NCI-H187 (cell line): ENCODE measurements around the gene ADARB1.
"Not testable (repeated sequence)": the region's sequence is repeated elsewhere in the genome, so short reads cannot be mapped to it uniquely, and the experiment has no call there.

Experiments
- DNase-seq, 2 experiments: peaks; one replicate each; lab custom pipeline; 2025; lab: John Stamatoyannopoulos, UW

The ADARB1 gene

GRCh38 chr21:45135868-45136267, 61.5 kb downstream of the ADARB1 start:
- no peak for DNase-seq

- no peak for DNase-seq
Observed at GRCh38 chr21:45136500-45136899, 62.1 kb downstream of the ADARB1 start.

GRCh38 chr21:45136927-45137611, 62.7 kb downstream of the ADARB1 start:
- DNase-seq, result peak; percentile 44 to 58

- DNase-seq, result no peak
Observed at GRCh38 chr21:45137612-45137937, 63.2 kb downstream of the ADARB1 start.

- DNase-seq, result peak; percentile 28 to 48
Observed at GRCh38 chr21:45138199-45139002, 64.0 kb downstream of the ADARB1 start.

DNA sequence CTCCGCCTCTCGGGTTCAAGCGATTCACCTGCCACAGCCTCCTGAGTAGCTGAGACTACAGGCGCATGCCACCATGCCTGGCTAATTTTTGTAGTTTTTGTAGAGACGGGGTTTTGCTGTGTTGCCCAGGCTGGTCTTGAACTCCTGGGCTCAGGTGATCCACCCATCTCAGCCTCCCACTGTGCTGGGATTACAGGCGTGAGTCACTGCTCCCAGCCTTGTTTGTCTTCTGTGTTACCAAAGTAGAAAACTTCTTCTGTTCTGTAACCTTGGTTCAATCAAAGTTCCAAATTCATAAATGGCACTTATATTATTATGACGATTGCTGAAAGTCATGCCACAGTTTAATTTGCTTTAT, 64.6 kb downstream of the ADARB1 start:
- not testable (repeated sequence) for DNase-seq

- DNase-seq, result no peak
Observed at GRCh38 chr21:45139473-45139872, 65.1 kb downstream of the ADARB1 start.

- peak in 1 of 2 experiments; percentile 38 for DNase-seq
Observed at GRCh38 chr21:45140346-45140940, 66.1 kb downstream of the ADARB1 start.

- DNase-seq, result not testable (repeated sequence)
Observed at GRCh38 chr21:45140944-45141343, 66.6 kb downstream of the ADARB1 start.

DNA sequence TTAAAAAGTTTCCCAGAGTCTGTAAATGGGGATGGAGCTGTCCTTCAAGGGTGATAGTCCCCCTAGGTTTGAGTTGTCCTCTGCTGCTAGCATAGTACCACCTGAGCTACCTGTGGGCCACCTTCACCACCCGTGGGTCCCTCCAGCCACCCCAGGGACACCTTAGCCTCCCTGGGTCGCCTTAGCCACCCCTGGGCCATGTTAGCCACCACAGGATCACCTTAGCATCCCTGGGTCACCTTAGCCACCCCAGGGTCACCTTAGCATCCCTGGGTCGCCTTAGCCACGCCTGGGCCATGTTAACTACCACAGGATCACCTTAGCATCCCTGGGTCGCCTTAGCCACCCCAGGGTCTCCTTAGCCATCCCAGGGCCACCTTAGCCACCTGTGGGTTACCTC, 67.1 kb downstream of the ADARB1 start:
- DNase-seq, result no peak

DNA sequence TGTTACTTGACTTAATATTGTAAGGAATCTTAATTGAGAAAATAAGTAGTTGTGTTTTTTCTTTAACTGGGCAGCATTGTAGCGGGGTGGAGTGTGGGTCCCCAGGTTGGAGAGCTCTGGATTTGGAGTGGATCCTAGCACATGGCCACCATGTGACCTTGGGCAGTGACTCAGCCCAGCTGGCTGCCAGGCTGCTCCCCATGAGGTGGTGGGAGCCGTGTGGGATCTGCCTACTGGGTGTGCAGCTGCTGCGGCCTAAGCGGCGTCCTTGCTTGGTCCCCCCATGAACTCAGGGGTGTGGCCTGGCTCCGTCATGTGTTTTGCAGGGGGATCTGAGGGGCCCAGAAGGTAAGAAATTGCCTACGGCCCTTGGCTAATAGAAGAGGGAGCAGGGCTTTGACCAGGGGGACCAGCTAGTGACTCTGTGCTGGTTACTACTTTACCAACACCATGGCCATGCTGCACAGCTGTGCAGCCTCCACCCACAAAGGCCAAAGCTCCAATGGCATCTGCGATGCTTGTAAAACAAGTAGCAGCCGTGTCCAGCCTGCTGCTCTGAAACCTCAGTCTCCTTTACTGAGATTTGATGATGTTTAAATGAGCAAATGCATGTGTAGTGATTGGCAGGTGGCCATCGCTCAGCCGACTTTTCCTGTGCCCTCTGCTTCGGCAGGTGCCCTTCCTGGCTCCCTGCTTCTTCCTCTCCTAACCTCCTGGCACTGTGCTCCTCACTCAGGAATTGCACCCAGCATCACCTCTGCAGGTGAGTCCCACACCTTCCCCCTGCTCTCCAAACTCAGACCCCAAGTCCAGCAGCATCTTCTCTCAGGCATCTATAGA, 68.3 kb downstream of the ADARB1 start:
- DNase-seq, result no peak

DNA sequence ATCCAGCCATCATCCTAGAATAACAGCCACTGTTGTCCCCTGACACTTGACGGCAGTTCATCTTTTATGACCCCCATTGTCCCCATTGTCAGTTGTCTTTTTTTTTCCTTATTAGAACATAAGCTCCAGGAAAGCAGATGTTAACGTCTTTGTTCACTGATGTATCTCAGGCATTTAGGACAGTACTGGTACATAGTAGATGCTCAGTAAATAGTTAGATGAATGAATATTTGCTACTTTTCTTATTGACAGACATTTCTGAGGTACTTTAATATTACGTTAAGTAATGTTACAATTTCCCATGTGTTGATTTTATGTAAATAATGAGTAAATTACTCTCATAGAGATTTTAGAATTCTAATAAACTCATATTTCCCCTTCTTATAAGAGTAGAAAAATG, 69.5 kb downstream of the ADARB1 start:
- DNase-seq, result no peak

DNA sequence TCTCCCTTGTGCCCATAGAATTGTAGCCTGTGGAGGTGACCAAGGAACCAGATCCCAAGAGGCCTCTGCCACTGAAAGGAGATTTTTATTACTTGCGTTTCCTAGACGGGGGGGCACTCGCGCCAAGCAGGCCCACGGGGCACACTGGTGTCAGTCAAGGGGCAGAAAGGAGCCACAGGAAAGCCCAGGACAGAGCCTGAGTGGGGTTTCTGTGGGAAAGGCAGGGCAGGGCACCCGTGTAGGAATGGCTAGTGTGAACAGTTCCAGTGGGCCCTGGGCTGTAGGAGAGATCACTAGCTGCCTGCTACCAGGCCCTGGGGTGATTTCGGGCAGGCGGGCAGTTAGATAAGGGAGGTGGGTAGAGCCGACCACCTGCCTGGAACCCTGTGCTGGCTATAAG, 70.8 kb downstream of the ADARB1 start:
- no peak for DNase-seq

DNA sequence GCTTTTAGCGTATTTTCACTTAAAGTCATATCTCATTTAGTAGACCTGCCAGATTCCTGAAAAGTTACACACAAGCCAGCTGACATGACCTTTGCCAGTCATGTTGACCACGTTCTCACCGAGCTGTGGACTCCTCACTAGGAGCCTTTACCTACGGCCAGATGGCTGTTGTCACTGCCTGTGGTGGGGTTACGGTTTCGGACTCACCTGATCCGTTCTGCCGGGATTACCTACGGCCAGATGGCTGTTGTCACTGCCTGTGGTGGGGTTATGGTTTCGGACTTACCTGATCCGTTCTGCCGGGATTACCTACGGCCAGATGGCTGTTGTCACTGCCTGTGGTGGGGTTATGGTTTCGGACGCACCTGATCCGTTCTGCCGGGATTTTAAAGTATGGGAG, 71.5 kb downstream of the ADARB1 start:
- DNase-seq, result not testable (repeated sequence)

GRCh38 chr21:45146306-45146705, 71.9 kb downstream of the ADARB1 start:
- no peak for DNase-seq

- no peak for DNase-seq
Observed at GRCh38 chr21:45146801-45147200, 72.4 kb downstream of the ADARB1 start.

GRCh38 chr21:45147473-45148315, 73.3 kb downstream of the ADARB1 start:
- DNase-seq, result no peak

- DNase-seq, result no peak
Observed at GRCh38 chr21:45148316-45148990, 74.1 kb downstream of the ADARB1 start.

DNA sequence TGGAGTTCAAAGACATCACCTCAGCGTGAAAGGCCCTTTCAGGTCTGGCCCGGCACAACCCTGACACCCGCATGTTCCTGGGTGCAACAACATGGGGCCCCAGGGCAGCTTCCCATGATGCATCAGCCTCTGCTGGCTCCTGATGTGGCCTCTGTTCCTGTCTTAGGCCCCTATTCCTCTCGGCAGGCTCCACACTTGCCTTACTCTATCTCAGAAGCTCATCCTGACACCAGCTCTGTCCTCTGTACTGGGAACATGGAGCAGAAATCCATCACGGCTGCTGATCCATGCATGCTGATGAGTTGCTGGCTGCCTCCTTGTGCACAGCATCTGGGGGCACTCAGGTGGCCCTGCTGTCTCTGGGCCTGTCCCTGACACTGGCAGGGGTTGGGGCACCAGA, 74.6 kb downstream of the ADARB1 start:
- no peak for DNase-seq

DNA sequence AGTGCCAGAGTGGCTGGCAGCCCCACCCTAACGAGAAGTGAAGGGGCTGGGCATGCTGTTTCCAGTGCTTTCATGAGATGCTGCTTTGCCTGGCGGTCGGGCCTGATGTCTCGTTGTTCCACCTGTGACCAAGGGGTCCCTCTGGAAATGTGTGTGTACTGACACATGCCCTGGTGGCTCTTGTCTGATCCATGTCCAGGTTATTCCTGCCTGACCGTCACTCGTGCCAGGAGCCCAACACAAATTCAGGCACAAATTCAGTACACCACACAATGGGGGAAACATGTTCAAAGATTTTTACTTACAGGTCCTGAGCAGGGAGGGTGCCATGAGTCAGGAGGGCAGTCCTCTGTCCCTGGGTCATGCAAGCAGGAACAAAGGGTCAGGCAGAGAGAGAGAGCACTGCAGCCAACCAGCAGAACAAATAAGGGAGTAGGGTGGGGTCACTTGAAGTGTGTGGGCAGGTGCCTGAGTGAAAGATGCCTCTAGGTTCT, 76.3 kb downstream of the ADARB1 start:
- DNase-seq, result no peak
